A673 (cell line): Measurements from ENCODE around the gene ASMT. TPM values are rescaled to one million over a fixed set of nuclear protein-coding genes. Genes with fewer than 3 reads are reported as not detected.

Experiments
- BruUV-seq: library from RNA; stranded (reverse); fragments of 400-500 nt; replicated peaks from 2 replicates; lab custom pipeline; 2021; lab: Mats Ljungman, UMichigan
- CTCF ChIA-PET: fragments of 300-600 bp; sonication (Branson Sonifier 250); formaldehyde crosslinking; loops from one replicate; lab custom pipeline; 2022; ENCODE audit warnings: antibody characterized with exemption; lab: Charles Lee
- POLR2A ChIA-PET: fragments of 300-600 bp; sonication (Branson Sonifier 250); formaldehyde crosslinking; loops from one replicate; lab custom pipeline; 2022; ENCODE audit warnings: antibody characterized with exemption; ENCODE audit not compliant: low non-redundant PET; lab: Charles Lee
- DNase-seq: peaks from one replicate; pipeline ENCODE4 v3.0.0-alpha.2; 2015; ENCODE audit warnings: low spot score
- H3K27ac ChIP-seq: fragments of 200-600 bp; sonication (generic); 2 replicates; pipeline ENCODE4 v1.5.1; 2016; ENCODE audit warnings: mixed run types, low read depth, mild to moderate bottlenecking, mixed read lengths, antibody characterized with exemption, low read length; ENCODE audit not compliant: poor library complexity, severe bottlenecking
- H3K27me3 ChIP-seq: fragments of 200-600 bp; sonication (generic); replicated peaks from 2 replicates; pipeline ENCODE4 v1.6.1; 2017; ENCODE audit warnings: mixed run types, low read depth, mild to moderate bottlenecking, mixed read lengths, antibody characterized with exemption, low read length; ENCODE audit not compliant: insufficient read depth, poor library complexity
- H3K36me3 ChIP-seq: fragments of 200-600 bp; sonication (generic); 2 replicates; pipeline ENCODE4 v1.6.1; 2016; ENCODE audit warnings: mixed run types, mild to moderate bottlenecking, mixed read lengths, antibody characterized with exemption, low read length; ENCODE audit not compliant: insufficient read depth, poor library complexity, severe bottlenecking
- H3K4me1 ChIP-seq: fragments of 200-600 bp; sonication (generic); 2 replicates; pipeline ENCODE4 v1.6.1; 2017; ENCODE audit warnings: mixed run types, mild to moderate bottlenecking, mixed read lengths, antibody characterized with exemption, low read length; ENCODE audit not compliant: insufficient read depth, poor library complexity, severe bottlenecking
- H3K4me3 ChIP-seq: fragments of 200-600 bp; sonication (generic); 2 replicates; pipeline ENCODE4 v1.5.1; 2016; ENCODE audit warnings: low read depth, mixed run types, mild to moderate bottlenecking, mixed read lengths, low read length; ENCODE audit not compliant: poor library complexity, severe bottlenecking
- H3K9me3 ChIP-seq: fragments of 200-600 bp; sonication (generic); 2 replicates; pipeline ENCODE4 v1.6.1; 2016; ENCODE audit warnings: mixed run types, low read depth, mild to moderate bottlenecking, mixed read lengths, antibody characterized with exemption, low read length; ENCODE audit not compliant: poor library complexity, severe bottlenecking
- EZH2 ChIP-seq: fragments of 200-600 bp; sonication (generic); IDR thresholded peaks from 2 replicates; pipeline ENCODE4 v1.6.1; 2017; ENCODE audit warnings: borderline replicate concordance, low read depth, mild to moderate bottlenecking, mixed read lengths, antibody characterized with exemption, low read length; ENCODE audit not compliant: poor library complexity, severe bottlenecking
- intact Hi-C: fragments of 100-400 bp; cut with micrococcal nuclease; formaldehyde crosslinking; loops from one replicate; pipeline ENCODE4 v1.10.0; 2022; ENCODE audit not compliant: unreplicated experiment
- total RNA-seq: library from RNA; stranded (reverse); gene quantifications from 2 replicates; pipeline ENCODE4 v1.2.3, GENCODE V29; 2021
- TF ChIP-seq, protein P1 (sequence below): fragments of 300-800, 200-600 bp; sonication (generic); conservative IDR thresholded peaks from 2 replicates; pipeline ENCODE4 v1.5.1; 2017; ENCODE audit warnings: low read depth, mild to moderate bottlenecking, antibody characterized with exemption, low read length, moderate library complexity, mixed read lengths

The ASMT gene
- total RNA-seq, 1 experiment from 2014 or later = not detected

DNA sequence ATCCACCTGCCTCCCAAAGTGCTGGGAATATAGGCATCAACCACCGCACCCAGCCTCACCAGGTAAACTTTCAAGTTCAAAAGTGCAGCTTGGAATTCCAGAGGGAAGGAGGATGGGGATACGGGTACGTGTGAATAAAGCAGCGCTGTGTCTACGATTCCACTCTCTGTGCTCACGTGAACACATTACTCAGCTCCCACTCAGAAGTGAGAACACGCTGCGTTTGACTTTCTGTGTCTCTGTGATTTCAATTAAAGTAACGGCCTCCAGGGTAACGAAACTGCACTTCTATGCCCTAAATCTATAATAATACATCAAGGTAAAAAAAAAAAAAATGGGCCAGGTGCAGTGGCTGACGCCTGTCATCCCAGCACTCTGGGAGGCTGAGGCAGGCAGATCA is 8.4 kb upstream of the ASMT start:
- Histone ChIP-seq H3K4me3 (no peak overlapping the region), H3K27me3 (no peaks in the 10 kb centered on the region), H3K36me3 (peaks cover 15% of the 10 kb centered on the region), H3K4me1 (no peaks in the 10 kb centered on the region), H3K9me3 (no peaks in the 10 kb centered on the region), H3K27ac (no peak overlapping the region)
- POLR2A ChIA-PET = no interaction called here
- CTCF ChIA-PET = no interaction called here
- TF ChIP-seq, protein P1, sequence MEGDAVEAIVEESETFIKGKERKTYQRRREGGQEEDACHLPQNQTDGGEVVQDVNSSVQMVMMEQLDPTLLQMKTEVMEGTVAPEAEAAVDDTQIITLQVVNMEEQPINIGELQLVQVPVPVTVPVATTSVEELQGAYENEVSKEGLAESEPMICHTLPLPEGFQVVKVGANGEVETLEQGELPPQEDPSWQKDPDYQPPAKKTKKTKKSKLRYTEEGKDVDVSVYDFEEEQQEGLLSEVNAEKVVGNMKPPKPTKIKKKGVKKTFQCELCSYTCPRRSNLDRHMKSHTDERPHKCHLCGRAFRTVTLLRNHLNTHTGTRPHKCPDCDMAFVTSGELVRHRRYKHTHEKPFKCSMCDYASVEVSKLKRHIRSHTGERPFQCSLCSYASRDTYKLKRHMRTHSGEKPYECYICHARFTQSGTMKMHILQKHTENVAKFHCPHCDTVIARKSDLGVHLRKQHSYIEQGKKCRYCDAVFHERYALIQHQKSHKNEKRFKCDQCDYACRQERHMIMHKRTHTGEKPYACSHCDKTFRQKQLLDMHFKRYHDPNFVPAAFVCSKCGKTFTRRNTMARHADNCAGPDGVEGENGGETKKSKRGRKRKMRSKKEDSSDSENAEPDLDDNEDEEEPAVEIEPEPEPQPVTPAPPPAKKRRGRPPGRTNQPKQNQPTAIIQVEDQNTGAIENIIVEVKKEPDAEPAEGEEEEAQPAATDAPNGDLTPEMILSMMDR = no peak
- no peak for TF ChIP-seq EZH2
- no peak for DNase-seq
- intact Hi-C loops = no loop called here
- BruUV-seq = no TSS peak

DNA sequence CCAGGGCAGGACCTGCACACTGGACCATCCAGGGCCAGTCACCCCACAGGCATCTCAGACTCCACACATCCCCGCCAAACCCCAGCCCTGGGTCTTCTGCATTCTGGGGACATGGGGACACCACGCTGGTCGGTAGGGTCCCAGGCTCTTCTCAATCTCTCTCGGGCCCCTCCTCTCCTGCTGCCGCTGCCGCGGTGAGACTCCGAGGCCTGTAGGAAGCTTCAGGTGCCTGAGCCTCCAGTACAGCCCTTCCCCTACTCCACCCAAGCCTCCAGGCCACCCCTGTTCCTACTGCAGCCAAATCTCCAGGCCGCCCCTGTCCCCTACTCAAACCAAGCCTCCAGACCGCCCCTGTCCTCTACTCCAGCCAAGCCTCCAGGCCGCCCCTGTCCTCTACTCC is 5.5 kb upstream of the ASMT start:
- no peaks in the 10 kb centered on the region for H3K9me3 ChIP-seq
- BruUV-seq = no TSS peak
- no peak for TF ChIP-seq EZH2
- TF ChIP-seq, protein P1 = no peak
- ChIA-PET POLR2A (no interaction called here), CTCF (no interaction called here)
- no peak for DNase-seq
- no peak overlapping the region for H3K27ac ChIP-seq
- no peaks in the 10 kb centered on the region for H3K36me3 ChIP-seq
- no peaks in the 10 kb centered on the region for H3K4me1 ChIP-seq
- no peaks in the 10 kb centered on the region for H3K27me3 ChIP-seq
- intact Hi-C loops = no loop called here
- no peak overlapping the region for H3K4me3 ChIP-seq

- no peak overlapping the region for H3K4me3 ChIP-seq
- no peaks in the 10 kb centered on the region for H3K9me3 ChIP-seq
- CTCF ChIA-PET = no interaction called here
- no TSS peak for BruUV-seq
- H3K27me3 ChIP-seq = no peaks in the 10 kb centered on the region
- no peaks in the 10 kb centered on the region for H3K4me1 ChIP-seq
- no peak overlapping the region for H3K27ac ChIP-seq
- POLR2A ChIA-PET = no interaction called here
- TF ChIP-seq, protein P1 = no peak
- TF ChIP-seq EZH2 = no peak
- DNase-seq = no peak
- no peaks in the 10 kb centered on the region for H3K36me3 ChIP-seq
- intact Hi-C loops = no loop called here
Measured at GRCh38 chrX:1609762-1610161, 5.1 kb upstream of the ASMT start.
